ENCODE measurements around the gene CCNI. TPM values are rescaled to one million over a fixed set of nuclear protein-coding genes. Genes with fewer than 3 reads are reported as not detected.
"Not testable (repeated sequence)": the region's sequence is repeated elsewhere in the genome, so short reads cannot be mapped to it uniquely, and the experiment has no call there.

CCNI gene
- total RNA-seq, 1 donor from 2014 or later = 152 TPM

DNA sequence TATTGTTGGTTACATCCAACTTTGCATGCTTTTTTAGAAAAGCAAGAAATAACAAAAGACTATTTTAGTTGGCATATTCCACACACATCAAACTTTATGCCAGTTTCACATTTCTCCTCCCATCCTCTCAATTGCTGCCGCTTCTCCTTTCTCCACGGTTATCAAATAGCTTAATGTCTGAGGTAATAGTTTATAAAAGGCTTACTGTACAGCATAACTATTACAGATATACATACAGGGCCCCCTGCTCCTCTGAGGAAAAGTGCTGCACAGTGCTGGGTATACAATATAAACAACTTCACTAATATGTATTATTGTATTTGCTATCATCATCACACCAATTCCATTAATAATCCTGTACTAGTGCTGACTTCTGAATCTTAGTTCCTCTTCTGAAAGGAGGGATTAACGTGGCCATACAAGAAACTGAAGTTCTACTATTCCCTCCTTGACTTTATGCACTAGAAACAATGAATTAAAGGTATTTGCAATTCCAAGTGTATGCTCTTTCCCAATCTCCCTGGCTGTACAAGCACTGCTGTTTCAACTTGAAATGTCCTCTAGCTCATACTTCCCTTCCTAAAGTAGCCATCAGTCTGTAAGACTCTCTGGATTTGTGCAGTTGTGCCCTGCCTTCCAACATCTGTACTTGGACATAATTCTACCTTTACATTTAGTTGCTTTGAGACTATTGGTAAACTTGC, 2.5 kb downstream of the CCNI start:
- no peaks in the 10 kb centered on the region for H3K36me3 ChIP-seq (ENCODE audit: control insufficient read depth in 3 of 3, insufficient read depth in 3 of 3, low read length in 3 of 3)
- H3K4me1 ChIP-seq (ENCODE audit: control insufficient read depth in 3 of 3, insufficient read depth in 3 of 3, low read length in 3 of 3) = peaks cover 15 to 36% (median 18%) of the 10 kb centered on the region in 3 donors
- no peaks in the 10 kb centered on the region for H3K9me3 ChIP-seq (ENCODE audit: control insufficient read depth in 3 of 3, low read length in 3 of 3)
- H3K27me3 ChIP-seq (ENCODE audit: control insufficient read depth in 3 of 3, insufficient read depth in 3 of 3, low read length in 3 of 3) = no peaks in the 10 kb centered on the region
- H3K9ac ChIP-seq (ENCODE audit: low read depth in 1 of 3, low read length in 3 of 3) = peak overlapping the region in 1 of 3 donors; percentile 58
- H3K27ac ChIP-seq (ENCODE audit: low read depth, low read length) = no peak overlapping the region
- H3K4me3 ChIP-seq (ENCODE audit: low read length in 3 of 3) = peak overlapping the region; percentile 3 to 96 (median 85)

GRCh38 chr4:77072195-77072753, 3.5 kb downstream of the CCNI start:
- H3K27me3 ChIP-seq (ENCODE audit: control insufficient read depth in 3 of 3, insufficient read depth in 3 of 3, low read length in 3 of 3) = no peaks in the 10 kb centered on the region
- H3K27ac ChIP-seq (ENCODE audit: low read depth, low read length) = no peak overlapping the region
- H3K36me3 ChIP-seq (ENCODE audit: control insufficient read depth in 3 of 3, insufficient read depth in 3 of 3, low read length in 3 of 3) = no peaks in the 10 kb centered on the region
- H3K4me3 ChIP-seq (ENCODE audit: low read length in 3 of 3) = peak overlapping the region in 2 of 3 donors; percentile 3 to 27
- H3K9ac ChIP-seq (ENCODE audit: low read depth in 1 of 3, low read length in 3 of 3) = no peak overlapping the region
- no peaks in the 10 kb centered on the region for H3K9me3 ChIP-seq (ENCODE audit: control insufficient read depth in 3 of 3, low read length in 3 of 3)
- peaks cover 14 to 39% (median 15%) of the 10 kb centered on the region in 3 donors for H3K4me1 ChIP-seq (ENCODE audit: control insufficient read depth in 3 of 3, insufficient read depth in 3 of 3, low read length in 3 of 3)

- not testable (repeated sequence) for H3K27ac ChIP-seq (ENCODE audit: low read depth, low read length); H3K27me3 ChIP-seq (ENCODE audit: control insufficient read depth in 3 of 3, insufficient read depth in 3 of 3, low read length in 3 of 3); H3K9ac ChIP-seq (ENCODE audit: low read depth in 1 of 3, low read length in 3 of 3); H3K9me3 ChIP-seq (ENCODE audit: control insufficient read depth in 3 of 3, low read length in 3 of 3); H3K4me3 ChIP-seq (ENCODE audit: low read length in 3 of 3)
- peaks cover 2 to 12% (median 9%) of the 10 kb centered on the region in 3 donors for H3K36me3 ChIP-seq (ENCODE audit: control insufficient read depth in 3 of 3, insufficient read depth in 3 of 3, low read length in 3 of 3)
- H3K4me1 ChIP-seq (ENCODE audit: control insufficient read depth in 3 of 3, insufficient read depth in 3 of 3, low read length in 3 of 3) = peaks cover 11 to 30% (median 14%) of the 10 kb centered on the region in 3 donors
Measured at GRCh38 chr4:77069514-77069913, 6.3 kb downstream of the CCNI start.

GRCh38 chr4:77065382-77065781, 10.4 kb downstream of the CCNI start:
- Histone ChIP-seq H3K27ac (ENCODE audit: low read depth, low read length) (no peak overlapping the region), H3K9me3 (ENCODE audit: control insufficient read depth in 3 of 3, low read length in 3 of 3) (no peaks in the 10 kb centered on the region), H3K9ac (ENCODE audit: low read depth in 1 of 3, low read length in 3 of 3) (no peak overlapping the region), H3K27me3 (ENCODE audit: control insufficient read depth in 3 of 3, insufficient read depth in 3 of 3, low read length in 3 of 3) (no peaks in the 10 kb centered on the region), H3K4me1 (ENCODE audit: control insufficient read depth in 3 of 3, insufficient read depth in 3 of 3, low read length in 3 of 3) (peaks cover 0 to 7% (median 0%) of the 10 kb centered on the region in 3 donors), H3K4me3 (ENCODE audit: low read length in 3 of 3) (no peak overlapping the region), H3K36me3 (ENCODE audit: control insufficient read depth in 3 of 3, insufficient read depth in 3 of 3, low read length in 3 of 3) (peaks cover 8 to 22% (median 22%) of the 10 kb centered on the region in 3 donors)

DNA sequence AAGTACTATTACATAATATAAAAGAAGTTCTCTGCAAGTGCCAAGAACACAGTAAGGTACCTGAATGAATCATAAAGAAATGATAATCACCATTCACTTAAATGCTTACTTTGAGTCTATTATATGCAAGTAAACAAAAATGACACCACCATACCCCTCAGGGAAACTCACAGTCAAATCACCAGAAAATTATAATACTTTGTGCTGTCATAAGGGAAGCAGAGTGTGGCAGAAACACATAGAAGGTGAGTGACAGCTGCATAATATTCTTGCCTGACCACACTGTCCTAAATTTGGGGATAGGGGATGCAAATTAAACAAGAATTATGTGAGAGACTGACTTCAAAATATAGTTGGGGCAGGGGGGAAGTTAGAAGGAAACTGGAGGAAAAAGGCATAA, 12.9 kb downstream of the CCNI start:
- Histone ChIP-seq H3K36me3 (ENCODE audit: control insufficient read depth in 3 of 3, insufficient read depth in 3 of 3, low read length in 3 of 3) (peaks cover 12 to 27% (median 24%) of the 10 kb centered on the region in 3 donors), H3K9me3 (ENCODE audit: control insufficient read depth in 3 of 3, low read length in 3 of 3) (no peaks in the 10 kb centered on the region), H3K4me1 (ENCODE audit: control insufficient read depth in 3 of 3, insufficient read depth in 3 of 3, low read length in 3 of 3) (no peaks in the 10 kb centered on the region), H3K4me3 (ENCODE audit: low read length in 3 of 3) (no peak overlapping the region), H3K27me3 (ENCODE audit: control insufficient read depth in 3 of 3, insufficient read depth in 3 of 3, low read length in 3 of 3) (no peaks in the 10 kb centered on the region), H3K27ac (ENCODE audit: low read depth, low read length) (no peak overlapping the region), H3K9ac (ENCODE audit: low read depth in 1 of 3, low read length in 3 of 3) (no peak overlapping the region)

DNA sequence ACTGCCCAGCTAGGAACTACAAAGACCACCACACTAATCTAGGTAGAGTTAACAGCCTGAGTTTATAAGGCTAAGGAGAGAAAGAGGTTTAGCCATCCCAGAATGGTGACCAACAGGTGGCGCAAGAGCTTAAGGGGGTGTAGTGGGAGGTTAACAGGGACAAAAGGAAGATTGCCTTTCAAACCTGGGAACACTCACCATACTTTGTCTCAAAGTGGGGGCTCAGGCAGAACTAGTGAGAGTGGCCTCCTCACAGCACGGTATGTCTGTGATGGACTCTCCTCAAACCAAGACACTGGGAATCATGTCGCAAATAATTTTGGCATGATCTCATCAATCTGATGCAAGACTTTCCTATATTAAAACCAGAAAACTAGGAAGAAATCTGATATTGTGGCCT, 23.4 kb downstream of the CCNI start:
- H3K9ac ChIP-seq (ENCODE audit: low read depth in 1 of 3, low read length in 3 of 3) = no peak overlapping the region
- H3K27ac ChIP-seq (ENCODE audit: low read depth, low read length) = no peak overlapping the region
- H3K4me1 ChIP-seq (ENCODE audit: control insufficient read depth in 3 of 3, insufficient read depth in 3 of 3, low read length in 3 of 3) = peaks cover 0 to 6% (median 0%) of the 10 kb centered on the region in 3 donors
- H3K4me3 ChIP-seq (ENCODE audit: low read length in 3 of 3) = no peak overlapping the region
- no peaks in the 10 kb centered on the region for H3K27me3 ChIP-seq (ENCODE audit: control insufficient read depth in 3 of 3, insufficient read depth in 3 of 3, low read length in 3 of 3)
- no peaks in the 10 kb centered on the region for H3K9me3 ChIP-seq (ENCODE audit: control insufficient read depth in 3 of 3, low read length in 3 of 3)
- peaks cover 4 to 48% (median 39%) of the 10 kb centered on the region in 3 donors for H3K36me3 ChIP-seq (ENCODE audit: control insufficient read depth in 3 of 3, insufficient read depth in 3 of 3, low read length in 3 of 3)

GRCh38 chr4:77050962-77051361, 24.8 kb downstream of the CCNI start:
- peaks cover 0 to 1% (median 0%) of the 10 kb centered on the region in 3 donors for H3K4me1 ChIP-seq (ENCODE audit: control insufficient read depth in 3 of 3, insufficient read depth in 3 of 3, low read length in 3 of 3)
- no peak overlapping the region for H3K4me3 ChIP-seq (ENCODE audit: low read length in 3 of 3)
- H3K27me3 ChIP-seq (ENCODE audit: control insufficient read depth in 3 of 3, insufficient read depth in 3 of 3, low read length in 3 of 3) = no peaks in the 10 kb centered on the region
- no peak overlapping the region for H3K27ac ChIP-seq (ENCODE audit: low read depth, low read length)
- no peaks in the 10 kb centered on the region for H3K9me3 ChIP-seq (ENCODE audit: control insufficient read depth in 3 of 3, low read length in 3 of 3)
- peaks cover 4 to 54% (median 36%) of the 10 kb centered on the region in 3 donors for H3K36me3 ChIP-seq (ENCODE audit: control insufficient read depth in 3 of 3, insufficient read depth in 3 of 3, low read length in 3 of 3)
- no peak overlapping the region for H3K9ac ChIP-seq (ENCODE audit: low read depth in 1 of 3, low read length in 3 of 3)

DNA sequence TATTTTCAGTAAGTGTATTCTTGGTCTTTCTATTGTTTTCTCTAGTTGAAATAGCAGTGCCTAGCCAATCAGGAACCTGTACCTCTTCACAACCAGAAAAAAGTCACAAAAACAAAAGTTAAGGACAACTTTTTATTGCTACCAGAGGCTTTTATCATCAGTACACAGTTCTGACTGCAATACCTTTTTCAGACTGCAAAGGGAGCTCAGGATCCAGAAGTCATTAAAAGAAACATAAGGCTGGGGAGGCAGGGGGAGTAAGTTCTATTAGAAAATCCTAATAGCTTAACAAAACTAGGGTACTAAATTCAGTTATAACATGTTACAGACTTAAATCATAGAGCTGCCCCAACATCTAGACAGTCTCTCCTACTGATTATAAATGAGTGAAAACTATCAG, 28.8 kb downstream of the CCNI start:
- H3K9me3 ChIP-seq (ENCODE audit: control insufficient read depth in 3 of 3, low read length in 3 of 3) = no peaks in the 10 kb centered on the region
- no peak overlapping the region for H3K27ac ChIP-seq (ENCODE audit: low read depth, low read length)
- no peak overlapping the region for H3K4me3 ChIP-seq (ENCODE audit: low read length in 3 of 3)
- H3K9ac ChIP-seq (ENCODE audit: low read depth in 1 of 3, low read length in 3 of 3) = no peak overlapping the region
- peaks cover 9 to 12% (median 11%) of the 10 kb centered on the region in 3 donors for H3K4me1 ChIP-seq (ENCODE audit: control insufficient read depth in 3 of 3, insufficient read depth in 3 of 3, low read length in 3 of 3)
- H3K36me3 ChIP-seq (ENCODE audit: control insufficient read depth in 3 of 3, insufficient read depth in 3 of 3, low read length in 3 of 3) = peaks cover 4 to 28% (median 20%) of the 10 kb centered on the region in 3 donors
- no peaks in the 10 kb centered on the region for H3K27me3 ChIP-seq (ENCODE audit: control insufficient read depth in 3 of 3, insufficient read depth in 3 of 3, low read length in 3 of 3)

- Histone ChIP-seq H3K36me3 (ENCODE audit: control insufficient read depth in 3 of 3, insufficient read depth in 3 of 3, low read length in 3 of 3) (peaks cover 4 to 23% (median 13%) of the 10 kb centered on the region in 3 donors), H3K4me3 (ENCODE audit: low read length in 3 of 3) (no peak overlapping the region), H3K27me3 (ENCODE audit: control insufficient read depth in 3 of 3, insufficient read depth in 3 of 3, low read length in 3 of 3) (no peaks in the 10 kb centered on the region), H3K9ac (ENCODE audit: low read depth in 1 of 3, low read length in 3 of 3) (no peak overlapping the region), H3K27ac (ENCODE audit: low read depth, low read length) (no peak overlapping the region), H3K9me3 (ENCODE audit: control insufficient read depth in 3 of 3, low read length in 3 of 3) (no peaks in the 10 kb centered on the region), H3K4me1 (ENCODE audit: control insufficient read depth in 3 of 3, insufficient read depth in 3 of 3, low read length in 3 of 3) (peaks cover 9 to 12% (median 11%) of the 10 kb centered on the region in 3 donors)
Measured at GRCh38 chr4:77045490-77045889, 30.3 kb downstream of the CCNI start.

- Histone ChIP-seq H3K27me3 (ENCODE audit: control insufficient read depth in 3 of 3, insufficient read depth in 3 of 3, low read length in 3 of 3) (no peaks in the 10 kb centered on the region), H3K27ac (ENCODE audit: low read depth, low read length) (peak overlapping the region; percentile 32), H3K9ac (ENCODE audit: low read depth in 1 of 3, low read length in 3 of 3) (no peak overlapping the region), H3K9me3 (ENCODE audit: control insufficient read depth in 3 of 3, low read length in 3 of 3) (no peaks in the 10 kb centered on the region), H3K4me3 (ENCODE audit: low read length in 3 of 3) (no peak overlapping the region), H3K36me3 (ENCODE audit: control insufficient read depth in 3 of 3, insufficient read depth in 3 of 3, low read length in 3 of 3) (peaks cover 4 to 22% (median 14%) of the 10 kb centered on the region in 3 donors), H3K4me1 (ENCODE audit: control insufficient read depth in 3 of 3, insufficient read depth in 3 of 3, low read length in 3 of 3) (peaks cover 9 to 12% (median 11%) of the 10 kb centered on the region in 3 donors)
Measured at GRCh38 chr4:77044461-77045150, 31.2 kb downstream of the CCNI start.

All from skeletal muscle tissue (tissue), 4 donors.